ENCODE results near the gene BRPF3.

- TF ChIP-seq POLR2A (IDR thresholded peaks at IDR 0.05; ENCODE audit: low read length) (no peak), GATA1 (IDR thresholded peaks at IDR 0.05; ENCODE audit: low read depth, low read length) (no peak)
Measured at GRCh38 chr6:36280467-36280866, 83.9 kb downstream of the BRPF3 start.
